Smooth muscle cell (in vitro differentiated cells): ENCODE data around the gene KLK1. TPM values are rescaled to one million over a fixed set of nuclear protein-coding genes. Genes with fewer than 3 reads are reported as not detected.
"Not testable (repeated sequence)": the region's sequence is repeated elsewhere in the genome, so short reads cannot be mapped to it uniquely, and the experiment has no call there.

Experiments
- DNase-seq: peaks from one replicate; lab custom pipeline; 2025; ENCODE audit not compliant: unreplicated experiment; lab: John Stamatoyannopoulos, UW
- H2AFZ ChIP-seq: fragments of 200-600 bp; sonication (generic); 2 replicates; pipeline ENCODE4 v1.6.0; 2016; ENCODE audit warnings: antibody characterized with exemption, low read depth, mild to moderate bottlenecking
- H3F3A ChIP-seq: fragments of 200-600 bp; sonication (generic); 2 replicates; pipeline ENCODE4 v1.6.0; 2017; ENCODE audit warnings: antibody characterized with exemption, low read depth
- H3K27ac ChIP-seq: fragments of 200-600 bp; sonication (generic); 2 replicates; pipeline ENCODE4 v1.5.1; 2016; ENCODE audit warnings: low read depth, mild to moderate bottlenecking
- H3K27me3 ChIP-seq: fragments of 200-600 bp; sonication (generic); 2 replicates; pipeline ENCODE4 v1.6.1; 2016; ENCODE audit warnings: low read depth, mild to moderate bottlenecking
- H3K36me3 ChIP-seq: fragments of 200-600 bp; sonication (generic); 2 replicates; pipeline ENCODE4 v1.5.1; 2016; ENCODE audit warnings: low read depth
- H3K4me1 ChIP-seq: fragments of 200-600 bp; sonication (generic); 2 replicates; pipeline ENCODE4 v1.5.1; 2016; ENCODE audit warnings: low read depth
- H3K4me2 ChIP-seq: fragments of 200-600 bp; sonication (generic); 2 replicates; pipeline ENCODE4 v1.6.0; 2016; ENCODE audit warnings: mild to moderate bottlenecking
- H3K4me3 ChIP-seq: fragments of 200-600 bp; sonication (generic); 2 replicates; pipeline ENCODE4 v1.5.1; 2016; ENCODE audit warnings: mild to moderate bottlenecking
- H3K79me2 ChIP-seq: fragments of 200-600 bp; sonication (generic); 2 replicates; pipeline ENCODE4 v1.6.0; 2016; ENCODE audit warnings: low read depth, mild to moderate bottlenecking
- H3K9ac ChIP-seq: fragments of 200-600 bp; sonication (generic); 2 replicates; pipeline ENCODE4 v1.6.0; 2016; ENCODE audit warnings: low read depth
- H3K9me3 ChIP-seq: fragments of 200-600 bp; sonication (generic); replicated peaks from 2 replicates; pipeline ENCODE4 v1.5.1; 2016; ENCODE audit warnings: low read depth
- H4K20me1 ChIP-seq: fragments of 200-600 bp; sonication (generic); 2 replicates; pipeline ENCODE4 v1.6.0; 2016; ENCODE audit warnings: low read depth
- WGBS: methylation state at CpG from one replicate; pipeline ENCODE4 v1.1.7; 2016; ENCODE audit warnings: low lambda C conversion rate; 5-methylcytosine and 5-hydroxymethylcytosine counted together
- polyA plus RNA-seq: library from polyadenylated mRNA; unstranded; fragments of >200 nt; fragmentation: Nextera tagmentation; extraction: Ambion mirVana; gene quantifications from 2 replicates; pipeline ENCODE4 v1.2.1, GENCODE V29; 2016
- total RNA-seq: library from RNA; depleted of rRNA; stranded (reverse); fragments of >200 nt; gene quantifications from 2 replicates; pipeline ENCODE4 v1.2.3, GENCODE V29; 2014
- TF ChIP-seq, protein P1 (sequence below): fragments of 200-600 bp; sonication (generic); IDR thresholded peaks from 2 replicates; pipeline ENCODE4 v1.5.1; 2017; ENCODE audit warnings: borderline replicate concordance, mild to moderate bottlenecking, antibody characterized with exemption; ENCODE audit not compliant: insufficient read depth, poor library complexity, severe bottlenecking

Gene KLK1
- total and polyA plus RNA-seq, 2 experiments from 2014 or later: 0.85 TPM; not detected in 1

DNA sequence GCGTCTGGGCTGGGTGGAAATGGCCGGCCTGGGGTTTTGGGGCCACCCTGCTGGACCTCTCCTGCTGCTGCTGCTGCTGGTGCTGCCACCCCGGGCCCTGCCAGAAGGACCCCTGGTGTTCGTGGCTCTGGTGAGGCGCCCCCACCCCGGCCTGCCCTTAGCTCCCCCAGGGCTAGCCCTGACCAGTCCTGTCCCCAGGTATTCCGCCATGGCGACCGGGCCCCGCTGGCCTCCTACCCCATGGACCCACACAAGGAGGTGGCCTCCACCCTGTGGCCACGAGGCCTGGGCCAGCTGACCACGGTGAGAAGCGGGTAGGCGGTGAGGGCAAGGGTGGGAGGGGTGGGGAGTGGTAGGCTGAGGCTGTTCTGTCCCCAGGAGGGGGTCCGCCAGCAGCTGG lies 33.2 kb downstream of the KLK1 start, which contains the start of gene ACP4:
Gene ACP4 (plus strand): TSS at position 20 of the 400 bp plus-strand sequence. CDS start 0 bp downstream, at position 20.
- no peak for DNase-seq
- Histone ChIP-seq H3F3A (no peaks in the 10 kb centered on the region), H3K9ac (no peak within 1 kb of the TSS), H3K27ac (no peak within 1 kb of the TSS), H3K9me3 (no peaks in the 10 kb centered on the region), H3K4me1 (no peaks in the 10 kb centered on the region), H3K27me3 (no peaks in the 10 kb centered on the region), H3K79me2 (no peaks in the 10 kb centered on the region), H4K20me1 (peaks cover 2% of the 10 kb centered on the region), H2AFZ (no peak within 1 kb of the TSS), H3K4me3 (no peak within 1 kb of the TSS), H3K36me3 (no peaks in the 10 kb centered on the region), H3K4me2 (no peak within 1 kb of the TSS)
- TF ChIP-seq, protein P1, sequence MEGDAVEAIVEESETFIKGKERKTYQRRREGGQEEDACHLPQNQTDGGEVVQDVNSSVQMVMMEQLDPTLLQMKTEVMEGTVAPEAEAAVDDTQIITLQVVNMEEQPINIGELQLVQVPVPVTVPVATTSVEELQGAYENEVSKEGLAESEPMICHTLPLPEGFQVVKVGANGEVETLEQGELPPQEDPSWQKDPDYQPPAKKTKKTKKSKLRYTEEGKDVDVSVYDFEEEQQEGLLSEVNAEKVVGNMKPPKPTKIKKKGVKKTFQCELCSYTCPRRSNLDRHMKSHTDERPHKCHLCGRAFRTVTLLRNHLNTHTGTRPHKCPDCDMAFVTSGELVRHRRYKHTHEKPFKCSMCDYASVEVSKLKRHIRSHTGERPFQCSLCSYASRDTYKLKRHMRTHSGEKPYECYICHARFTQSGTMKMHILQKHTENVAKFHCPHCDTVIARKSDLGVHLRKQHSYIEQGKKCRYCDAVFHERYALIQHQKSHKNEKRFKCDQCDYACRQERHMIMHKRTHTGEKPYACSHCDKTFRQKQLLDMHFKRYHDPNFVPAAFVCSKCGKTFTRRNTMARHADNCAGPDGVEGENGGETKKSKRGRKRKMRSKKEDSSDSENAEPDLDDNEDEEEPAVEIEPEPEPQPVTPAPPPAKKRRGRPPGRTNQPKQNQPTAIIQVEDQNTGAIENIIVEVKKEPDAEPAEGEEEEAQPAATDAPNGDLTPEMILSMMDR: no peak
- 95% methylated on average over 12 of the region's 15 CpGs for WGBS

- H3K36me3 ChIP-seq: no peaks in the 10 kb centered on the region
- no peaks in the 10 kb centered on the region for H3F3A ChIP-seq
- no peak overlapping the region for H2AFZ ChIP-seq
- no peak for DNase-seq
- no peaks in the 10 kb centered on the region for H4K20me1 ChIP-seq
- H3K9me3 ChIP-seq: no peaks in the 10 kb centered on the region
- no peak overlapping the region for H3K27ac ChIP-seq
- H3K9ac ChIP-seq: no peak overlapping the region
- no peak overlapping the region for H3K4me3 ChIP-seq
- H3K4me2 ChIP-seq: no peak overlapping the region
- TF ChIP-seq, protein P1: no peak
- 85% methylated on average over 12 of the region's 12 CpGs for WGBS
- H3K27me3 ChIP-seq: peaks cover 4% of the 10 kb centered on the region
- H3K79me2 ChIP-seq: no peaks in the 10 kb centered on the region
- H3K4me1 ChIP-seq: peaks cover 4% of the 10 kb centered on the region
Measured at GRCh38 chr19:50785329-50785728, 38.3 kb downstream of the KLK1 start.

GRCh38 chr19:50784710-50785109 lies 38.9 kb downstream of the KLK1 start:
- Histone ChIP-seq H3K36me3 (no peaks in the 10 kb centered on the region), H3K9ac (no peak overlapping the region), H3K79me2 (no peaks in the 10 kb centered on the region), H3K4me2 (no peak overlapping the region), H2AFZ (no peak overlapping the region), H4K20me1 (no peaks in the 10 kb centered on the region), H3K27me3 (peaks cover 10% of the 10 kb centered on the region), H3K4me1 (peaks cover 4% of the 10 kb centered on the region), H3K4me3 (no peak overlapping the region), H3K9me3 (no peaks in the 10 kb centered on the region), H3F3A (no peaks in the 10 kb centered on the region), H3K27ac (no peak overlapping the region)
- 100% methylated on average over 3 of the region's 3 CpGs for WGBS
- no peak for DNase-seq
- TF ChIP-seq, protein P1: no peak

- H3K36me3 ChIP-seq, H3K4me1 ChIP-seq, DNase-seq, H3K9ac ChIP-seq, H4K20me1 ChIP-seq, H2AFZ ChIP-seq, H3K9me3 ChIP-seq, H3K4me3 ChIP-seq, H3K27ac ChIP-seq, H3K79me2 ChIP-seq, H3F3A ChIP-seq, H3K4me2 ChIP-seq: not testable (repeated sequence)
- 41% methylated on average over 8 of the region's 8 CpGs for WGBS
- peaks cover 19% of the 10 kb centered on the region for H3K27me3 ChIP-seq
Measured at GRCh38 chr19:50783848-50784152, 39.8 kb downstream of the KLK1 start.
